ENCODE measurements around the gene RPL23.

The RPL23 gene

DNA sequence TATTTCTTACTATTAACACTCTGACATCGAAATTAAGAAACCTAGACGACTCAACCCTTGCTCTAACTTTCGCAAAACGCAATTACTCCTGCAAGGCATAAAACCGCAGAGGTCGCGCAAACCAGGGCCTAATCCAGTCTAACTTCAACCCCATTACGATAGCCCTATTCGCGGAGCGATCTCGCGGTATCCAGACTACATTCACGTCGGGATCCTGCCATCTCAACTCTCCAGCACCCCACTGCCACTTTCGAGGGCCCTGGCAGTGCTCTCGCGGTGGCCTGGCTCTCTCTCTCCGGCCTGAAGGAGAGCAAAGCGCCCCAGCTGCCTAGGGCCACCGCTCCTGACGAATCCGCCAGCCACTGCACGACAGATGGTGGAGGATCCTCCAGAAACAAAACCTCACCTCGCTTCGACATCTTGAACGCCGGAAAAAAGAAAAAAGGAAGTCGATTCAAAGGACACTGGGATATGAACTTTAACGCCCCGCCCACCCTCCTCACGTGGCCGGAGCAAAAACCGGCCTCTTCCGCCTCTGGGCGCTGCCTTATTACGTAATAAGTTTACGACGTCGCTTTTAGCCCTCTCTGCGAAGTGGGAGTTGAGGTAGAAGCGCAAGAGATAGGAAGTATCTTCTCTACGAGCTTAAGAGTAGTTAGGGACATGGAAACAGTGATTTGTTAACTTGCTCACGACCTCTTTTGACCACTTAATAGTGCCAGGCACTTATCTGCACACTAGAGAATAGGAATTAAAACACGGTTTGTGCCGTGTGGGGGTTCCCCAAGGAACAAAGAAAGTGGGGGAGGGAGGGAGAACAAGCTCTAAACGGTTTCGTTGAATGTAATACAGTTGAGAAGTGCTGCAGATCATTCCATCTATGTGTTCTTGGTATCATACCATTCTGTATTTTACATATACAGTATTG, at the start of gene RPL23:
Gene RPL23, minus strand, starts transcription at position 430 of the 928 bp plus-strand sequence. Its CDS starts 11 bp downstream, at position 419.
- DNase-seq: peak; percentile 95

DNA sequence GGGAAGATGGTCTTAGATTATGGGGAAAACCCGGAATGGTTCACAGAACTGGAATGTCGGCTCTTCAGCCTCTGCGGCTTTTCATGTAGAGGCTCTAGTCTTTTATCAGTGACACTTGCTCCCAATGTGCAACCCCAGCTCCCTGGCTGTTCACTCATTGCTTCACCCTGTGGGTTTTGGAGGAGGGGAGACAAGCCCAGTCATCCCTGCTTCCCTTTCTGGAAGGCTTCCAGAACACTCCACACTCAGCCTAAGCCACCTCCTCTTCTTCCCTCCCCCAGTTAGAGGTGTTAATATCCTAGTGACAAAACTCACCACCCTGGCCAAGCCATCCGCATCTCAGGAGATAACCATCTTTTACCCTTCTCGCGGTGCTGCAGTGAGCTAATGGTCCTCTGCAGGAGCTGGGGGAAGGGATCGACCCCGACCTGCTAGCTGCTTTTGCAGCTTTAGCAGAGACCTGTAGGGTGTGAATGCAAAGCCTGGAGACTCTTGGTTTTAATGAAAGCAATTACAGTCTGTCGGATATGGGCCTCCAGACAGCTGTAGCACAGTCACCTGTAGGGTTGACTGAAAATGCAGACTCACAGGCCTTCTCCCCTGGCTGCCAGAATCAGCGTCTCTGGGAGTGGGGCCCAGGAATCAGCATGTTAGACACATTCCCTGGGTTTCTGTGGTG, 47.6 kb upstream of the RPL23 start:
- DNase-seq: peak; percentile 38

DNA sequence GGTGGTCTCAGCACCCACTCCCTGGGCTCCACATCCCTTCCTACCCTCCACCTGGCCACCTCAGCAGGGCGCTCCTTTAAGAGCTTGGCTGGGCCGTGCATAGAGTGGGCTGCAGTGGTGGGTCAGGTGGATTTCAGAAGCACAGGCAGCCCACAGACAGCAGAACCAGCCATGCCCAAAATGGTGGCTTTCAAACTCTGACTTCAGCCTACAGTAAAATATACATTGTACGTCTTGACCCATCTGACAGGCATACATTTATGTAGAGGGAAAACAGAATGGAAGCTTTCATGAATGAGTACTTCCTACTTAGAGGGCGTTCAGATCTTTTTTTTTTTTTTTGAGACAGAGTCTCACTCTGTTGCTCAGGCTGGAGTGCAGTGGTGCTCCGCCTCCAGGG, 45.9 kb upstream of the RPL23 start:
- no peak for DNase-seq

DNA sequence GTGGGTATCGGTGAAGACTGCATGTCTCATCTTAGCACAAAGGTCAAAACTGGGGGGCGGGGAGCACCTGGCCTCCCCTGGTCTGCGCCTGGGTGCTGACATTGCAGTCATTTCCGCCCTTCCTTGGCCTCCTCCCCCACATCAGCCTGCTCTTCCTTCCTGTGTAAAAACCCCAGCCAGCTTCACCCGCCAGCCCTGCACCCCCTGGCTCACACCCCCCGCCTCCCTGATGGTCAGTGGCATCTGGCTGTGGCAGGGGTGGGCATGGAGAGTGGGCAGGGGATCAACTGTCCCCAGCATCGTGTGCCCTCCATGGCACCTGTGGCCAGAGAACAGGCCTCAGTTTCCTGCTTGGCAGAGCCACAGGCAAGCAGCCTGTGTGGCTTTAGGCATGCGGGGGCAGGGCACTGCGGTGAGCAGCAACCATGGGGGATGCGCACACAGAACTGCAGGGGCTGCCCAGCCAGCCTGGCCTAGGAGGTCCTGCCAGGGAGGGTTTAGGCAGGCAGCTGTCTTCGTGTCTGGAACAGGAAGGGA, 45.4 kb upstream of the RPL23 start:
- DNase-seq: peak; percentile 93

DNA sequence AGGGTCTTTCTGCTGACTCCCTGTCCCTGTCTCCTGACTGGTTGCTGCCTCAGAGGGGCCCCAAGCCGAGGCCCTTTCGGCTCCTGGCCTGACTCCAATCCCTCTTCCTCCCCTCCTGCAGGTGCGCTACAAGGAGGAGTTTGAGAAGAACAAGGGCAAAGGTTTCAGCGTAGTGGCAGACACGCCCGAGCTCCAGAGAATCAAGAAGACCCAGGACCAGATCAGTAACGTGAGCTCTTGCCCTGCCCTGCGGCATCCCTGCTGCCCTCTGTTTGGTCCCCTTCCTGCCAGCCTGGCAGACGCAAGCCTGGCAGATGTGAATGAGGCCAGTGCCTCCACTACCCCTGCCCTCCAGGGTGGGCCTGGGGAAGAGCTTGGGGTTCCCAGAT, 44.8 kb upstream of the RPL23 start:
- peak; percentile 51 for DNase-seq

DNA sequence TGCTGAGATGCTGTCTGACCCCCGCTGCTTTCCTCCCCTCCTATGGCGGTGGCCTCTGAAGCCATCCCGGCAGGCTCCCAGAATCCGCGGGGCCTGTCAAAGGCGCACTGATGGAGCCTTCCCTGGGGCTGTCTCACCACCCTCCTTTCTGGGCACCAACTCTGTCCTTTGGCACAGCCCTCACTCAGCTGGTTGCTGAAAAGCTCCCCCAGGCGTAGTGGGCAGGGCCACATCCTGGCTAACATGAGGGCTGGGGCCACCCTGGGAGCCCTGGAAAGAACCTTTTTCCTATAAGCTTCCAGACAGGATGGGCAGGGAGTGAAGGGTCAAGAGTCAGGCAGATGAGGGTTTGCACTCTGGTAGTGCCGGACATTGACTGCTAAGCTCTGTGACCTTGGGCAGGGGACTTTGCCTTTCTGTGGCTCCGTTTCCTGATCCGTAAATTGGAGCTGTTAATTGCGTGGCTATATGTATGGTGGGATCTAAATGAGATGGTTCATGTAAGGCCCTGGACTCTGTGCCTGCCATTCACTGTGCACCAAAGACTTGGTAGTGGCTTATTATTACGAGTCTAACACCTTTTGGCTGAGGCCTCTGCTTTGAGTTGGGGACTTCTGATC, 44.3 kb upstream of the RPL23 start:
- no peak for DNase-seq

DNA sequence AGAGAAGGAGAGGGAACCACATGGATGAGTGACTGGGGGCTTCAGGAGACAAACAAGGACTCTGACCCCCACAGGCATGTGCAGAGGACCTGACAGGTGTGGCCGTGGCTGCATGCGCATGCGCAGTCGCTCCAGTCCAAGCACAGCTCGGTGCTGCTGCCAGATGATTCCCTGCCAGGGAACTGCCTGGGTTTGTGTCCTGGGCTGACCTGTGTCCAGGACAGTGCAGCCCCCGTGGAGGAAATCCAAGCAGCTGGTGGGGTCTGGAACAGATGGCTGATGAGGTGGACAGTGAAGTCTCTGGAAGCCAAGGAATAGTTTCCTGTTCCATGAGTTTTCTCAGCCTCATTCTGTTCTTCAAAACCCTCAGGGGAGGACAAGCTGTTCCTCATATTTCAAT, 43.7 kb upstream of the RPL23 start:
- DNase-seq: no peak

DNA sequence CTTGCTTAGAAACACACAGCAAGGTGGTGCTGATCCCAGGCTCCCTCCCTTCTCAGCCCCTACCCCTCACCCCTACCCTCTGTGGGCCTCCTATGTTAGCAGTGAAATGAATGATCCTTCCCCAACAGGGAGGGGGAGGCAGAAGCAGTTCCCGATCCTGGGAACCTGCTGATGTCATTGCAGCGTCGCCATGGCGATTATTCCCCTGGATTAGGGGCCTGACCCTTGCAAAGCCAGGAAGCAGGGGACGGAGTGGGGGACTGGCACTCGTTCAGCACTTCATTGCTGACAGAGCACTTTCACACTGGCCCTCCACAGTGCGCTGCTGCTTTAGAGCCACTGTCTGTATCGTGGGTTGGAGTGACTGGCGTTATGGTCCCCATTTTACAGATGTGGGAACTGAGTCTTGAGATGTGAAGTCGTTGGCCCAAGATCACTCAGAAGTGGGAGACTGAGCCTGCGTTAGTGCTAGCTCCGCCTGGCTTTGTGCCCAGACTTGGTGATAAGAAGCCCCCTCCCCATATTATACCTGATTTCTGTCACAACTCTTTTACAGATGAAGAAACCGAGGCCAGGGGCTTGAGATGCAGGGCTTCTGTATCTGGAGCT, 42.9 kb upstream of the RPL23 start:
- DNase-seq: no peak

DNA sequence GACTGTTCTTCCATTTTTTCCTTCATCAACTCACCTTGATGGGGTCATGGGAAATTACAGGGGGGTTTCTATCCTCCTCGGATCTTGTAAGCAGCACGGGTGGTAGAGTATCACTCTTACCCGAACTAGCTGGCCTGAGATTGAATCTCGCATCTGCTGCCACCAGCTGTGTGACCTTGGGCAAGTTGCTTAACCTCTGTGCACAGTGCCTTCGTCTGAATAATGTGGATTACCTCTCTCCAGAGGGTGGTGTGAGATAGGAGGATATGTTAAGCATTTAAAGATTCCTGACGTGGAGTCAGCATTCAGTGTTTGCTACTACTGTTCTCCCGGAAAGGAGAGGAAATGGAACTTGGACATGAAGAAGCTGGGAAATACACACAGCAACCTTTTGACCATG, 40.8 kb upstream of the RPL23 start:
- DNase-seq: no peak

DNA sequence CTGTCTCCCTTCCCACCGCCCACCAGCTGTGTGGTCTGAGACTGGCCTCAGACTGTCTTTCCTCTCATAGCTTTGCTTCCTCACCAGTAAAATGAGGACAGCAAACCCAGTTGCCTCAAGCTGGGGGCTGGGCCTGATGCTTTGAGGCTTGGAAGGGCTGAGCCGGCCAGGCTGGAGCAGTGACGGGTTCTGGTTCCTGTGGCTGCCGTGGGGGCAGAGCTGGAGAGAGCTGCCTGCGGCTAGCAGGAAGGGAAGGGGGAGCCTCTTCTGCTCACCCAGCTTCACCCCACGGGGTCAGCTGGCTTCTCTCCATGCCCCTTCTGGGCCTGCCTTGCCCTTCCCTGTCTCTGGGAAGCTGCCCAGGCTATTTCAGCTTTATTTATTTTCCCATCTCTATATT, 40.1 kb upstream of the RPL23 start:
- DNase-seq: peak; percentile 51

DNA sequence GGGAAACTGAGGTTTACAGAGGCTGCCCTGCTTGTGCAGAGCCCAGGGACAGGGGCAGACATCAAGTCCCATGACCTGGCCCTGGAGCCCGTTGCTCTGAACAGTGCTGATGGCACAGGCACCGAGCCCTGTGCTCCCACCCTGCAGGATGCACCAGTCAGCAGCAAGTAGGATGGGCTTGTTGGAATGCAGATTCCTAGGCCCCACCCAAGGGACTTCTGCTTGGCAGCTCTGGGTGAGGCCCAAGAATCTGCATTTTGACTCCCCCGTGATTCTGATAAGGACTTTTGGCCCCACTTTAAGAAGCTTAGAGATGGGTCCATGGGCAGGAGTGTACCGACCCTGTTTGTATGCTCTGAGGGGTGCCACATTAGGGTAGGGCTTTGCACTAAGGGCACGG, 39.6 kb upstream of the RPL23 start:
- no peak for DNase-seq

DNA sequence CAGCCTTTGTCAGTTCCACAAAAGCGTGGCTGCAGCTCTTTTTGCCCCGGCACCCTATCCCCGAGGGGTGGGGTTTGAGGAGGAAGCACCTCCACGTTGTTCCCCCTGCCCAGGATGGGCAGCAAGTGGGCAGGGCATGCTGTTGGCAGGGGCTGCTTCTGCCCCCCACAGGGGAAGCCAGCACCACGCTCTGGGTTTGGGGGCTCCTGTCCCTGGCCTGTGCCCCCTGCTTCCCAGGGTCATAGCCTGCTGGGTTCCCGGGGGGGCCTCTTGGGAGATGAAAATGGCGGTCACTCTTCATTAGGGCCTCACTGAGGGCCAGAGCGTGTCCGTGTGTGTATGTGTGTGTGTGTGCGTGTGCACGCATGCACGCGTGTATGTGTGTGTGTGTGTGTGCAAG, 39.1 kb upstream of the RPL23 start:
- DNase-seq: no peak

DNA sequence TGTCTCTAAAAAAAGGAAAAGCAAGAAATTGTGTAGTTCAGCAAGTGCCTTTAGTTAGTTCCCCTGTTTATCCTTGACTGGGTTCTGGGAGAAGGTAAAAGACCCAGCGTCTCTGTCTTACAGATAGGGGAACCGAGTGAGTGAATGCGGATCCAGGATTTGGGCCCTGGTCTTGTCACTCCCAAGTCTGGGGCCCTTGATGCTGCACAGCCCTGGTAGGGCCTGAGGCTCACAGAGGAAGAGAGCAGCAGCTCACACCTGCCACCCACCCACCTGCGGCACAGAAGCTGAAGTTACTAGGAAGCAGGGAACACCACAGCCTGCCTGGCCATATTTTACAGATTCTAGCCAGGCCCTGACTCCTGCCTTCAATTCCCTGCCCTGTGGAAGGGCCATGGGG, 38.6 kb upstream of the RPL23 start:
- DNase-seq: no peak

DNA sequence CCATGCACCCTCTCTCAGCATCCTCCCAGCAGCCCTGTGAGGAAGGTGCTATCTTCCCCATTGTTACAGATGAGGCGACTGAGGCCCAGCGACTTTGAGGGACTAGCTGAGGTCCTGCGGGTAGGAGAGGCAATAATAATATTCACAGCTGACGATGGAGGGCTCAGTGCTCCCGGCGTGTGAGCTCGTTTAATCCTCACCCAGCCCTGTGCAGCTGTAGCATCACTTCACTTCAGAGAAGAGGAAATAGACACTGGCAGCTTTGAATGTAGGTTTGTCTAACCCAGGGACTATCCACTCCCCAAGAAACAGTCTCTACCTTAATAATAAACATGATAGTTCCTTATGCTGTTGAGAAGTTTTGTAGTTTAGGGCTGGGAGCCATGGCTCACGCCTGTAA, 37.9 kb upstream of the RPL23 start:
- DNase-seq: no peak

DNA sequence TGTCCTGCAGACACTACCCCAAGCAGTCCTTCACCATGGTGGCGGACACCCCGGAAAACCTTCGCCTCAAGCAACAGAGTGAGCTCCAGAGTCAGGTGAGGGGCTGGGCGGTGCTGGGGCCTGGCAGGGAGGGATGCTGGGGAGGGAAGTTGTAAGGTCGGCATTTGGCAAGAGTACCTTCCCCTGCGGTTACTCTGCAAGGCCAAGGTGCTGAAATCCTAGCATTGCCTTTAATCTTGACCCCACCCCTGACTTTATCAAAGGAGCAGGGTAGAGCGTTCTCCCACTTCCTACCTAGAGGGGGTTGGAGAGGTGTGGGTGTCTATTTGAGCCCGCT, 36.9 kb upstream of the RPL23 start:
- DNase-seq: no peak

DNA sequence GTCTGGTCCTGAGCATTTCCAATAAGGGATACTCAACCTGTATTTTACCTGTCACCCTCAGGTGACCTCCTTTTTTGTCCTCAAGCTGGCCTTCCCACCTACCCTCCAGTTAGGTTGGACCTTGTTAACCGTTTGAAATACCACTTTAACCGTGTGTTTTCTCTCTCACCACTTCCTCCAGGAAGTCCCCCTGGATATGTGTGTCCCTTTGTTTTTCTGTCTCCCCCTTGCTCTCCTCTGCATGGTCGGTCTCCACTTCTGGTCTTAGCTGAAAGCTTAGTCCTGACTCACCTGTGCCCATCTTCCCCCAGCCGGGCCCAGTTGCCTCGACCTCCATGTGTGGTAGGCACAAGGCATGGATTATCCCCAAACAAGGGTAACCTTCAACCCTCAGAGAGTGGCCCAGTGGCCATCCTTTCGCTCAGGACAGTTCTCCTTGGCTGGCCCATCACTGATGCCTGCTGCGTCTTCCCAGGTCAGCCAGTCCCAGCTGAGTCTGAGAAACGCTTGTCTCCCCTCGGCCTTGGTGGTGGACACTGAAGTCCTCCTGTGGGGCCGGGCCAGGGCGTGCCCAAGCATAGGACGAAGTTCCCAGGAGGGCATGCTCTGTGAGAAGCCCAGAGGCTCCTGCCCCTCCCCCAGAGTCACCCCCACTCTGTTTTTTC, 36.4 kb upstream of the RPL23 start:
- DNase-seq: no peak

DNA sequence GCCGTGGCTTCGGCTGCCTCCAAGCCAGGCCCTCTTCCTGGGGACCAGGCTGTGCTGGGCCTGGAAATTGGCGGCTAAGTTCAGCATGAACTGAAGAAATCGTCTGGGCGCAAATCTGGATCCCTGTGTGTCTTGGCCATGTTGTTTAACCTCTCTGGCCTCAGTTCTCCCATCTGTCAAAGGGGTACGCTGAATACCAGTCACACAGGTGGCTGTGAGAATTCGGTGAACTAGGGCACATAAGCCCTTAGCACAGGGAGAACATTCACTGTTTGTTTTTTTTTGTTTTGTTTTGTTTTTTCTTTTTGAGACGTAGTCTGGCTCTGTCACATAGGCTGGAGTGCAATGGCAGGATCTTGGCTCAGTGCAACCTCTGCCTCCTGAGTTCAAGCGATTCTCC, 35.3 kb upstream of the RPL23 start:
- DNase-seq: no peak

DNA sequence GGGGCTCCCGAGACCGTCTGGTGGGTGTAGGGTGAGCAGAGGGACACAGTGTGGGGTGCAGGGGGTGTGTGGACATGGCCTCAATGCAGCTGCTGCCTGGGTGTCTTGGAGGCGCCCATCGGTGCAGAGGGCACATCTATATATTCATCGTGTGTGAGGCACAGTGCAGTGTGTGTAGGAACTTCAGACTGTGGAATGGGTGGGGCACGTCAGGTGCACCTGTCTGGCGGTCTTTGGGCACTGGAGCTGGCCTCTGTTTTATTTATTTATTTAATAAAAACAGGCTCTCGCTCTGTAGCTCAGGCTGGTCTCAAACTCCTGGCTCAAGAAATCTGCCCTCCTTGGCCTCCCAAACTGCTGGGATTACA, 33.1 kb upstream of the RPL23 start:
- no peak for DNase-seq

DNA sequence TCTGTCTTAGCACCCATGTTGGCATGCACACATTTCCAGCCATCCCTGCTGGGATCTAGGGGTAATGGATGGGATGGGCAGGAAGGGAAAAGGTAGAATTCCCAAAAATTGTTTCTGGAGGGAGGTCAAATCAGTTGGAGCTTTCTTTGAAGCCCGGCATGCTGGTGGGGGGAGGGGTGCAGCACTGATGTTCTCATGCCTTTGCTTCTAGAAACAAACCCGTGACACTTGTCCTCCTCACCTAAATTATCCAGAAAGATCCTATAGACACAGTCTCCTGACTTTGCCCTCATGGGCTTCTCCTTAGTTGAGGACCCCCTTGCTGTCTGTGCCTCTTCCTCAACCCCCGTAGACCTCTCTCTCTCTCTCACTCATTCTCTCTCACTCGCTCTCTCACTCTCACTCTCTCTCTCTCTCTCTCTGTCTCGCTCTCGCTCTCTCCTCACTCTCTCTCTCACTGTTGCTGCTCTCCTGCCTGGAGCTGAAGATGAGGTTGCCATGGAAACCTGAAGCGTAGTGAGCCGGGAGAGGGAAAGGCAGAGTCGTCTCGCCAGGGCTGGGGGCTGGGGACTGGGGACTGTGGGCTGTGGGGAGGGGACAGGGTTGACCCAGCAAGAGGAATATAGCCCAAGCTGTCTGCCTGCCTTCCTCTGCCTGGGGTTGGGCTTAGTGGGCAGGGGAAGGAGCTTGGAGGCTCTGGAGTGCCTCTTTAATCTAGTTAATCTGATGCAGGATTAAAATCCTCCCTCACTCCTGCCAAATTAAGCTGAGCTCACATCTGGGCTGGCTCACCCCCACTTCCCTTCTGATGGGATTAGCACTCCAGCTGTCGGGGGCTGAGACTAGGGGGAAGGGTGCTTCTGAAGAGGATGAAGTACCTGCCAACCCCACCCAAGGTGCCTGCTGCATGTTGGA, 32.5 kb upstream of the RPL23 start:
- DNase-seq: no peak

DNA sequence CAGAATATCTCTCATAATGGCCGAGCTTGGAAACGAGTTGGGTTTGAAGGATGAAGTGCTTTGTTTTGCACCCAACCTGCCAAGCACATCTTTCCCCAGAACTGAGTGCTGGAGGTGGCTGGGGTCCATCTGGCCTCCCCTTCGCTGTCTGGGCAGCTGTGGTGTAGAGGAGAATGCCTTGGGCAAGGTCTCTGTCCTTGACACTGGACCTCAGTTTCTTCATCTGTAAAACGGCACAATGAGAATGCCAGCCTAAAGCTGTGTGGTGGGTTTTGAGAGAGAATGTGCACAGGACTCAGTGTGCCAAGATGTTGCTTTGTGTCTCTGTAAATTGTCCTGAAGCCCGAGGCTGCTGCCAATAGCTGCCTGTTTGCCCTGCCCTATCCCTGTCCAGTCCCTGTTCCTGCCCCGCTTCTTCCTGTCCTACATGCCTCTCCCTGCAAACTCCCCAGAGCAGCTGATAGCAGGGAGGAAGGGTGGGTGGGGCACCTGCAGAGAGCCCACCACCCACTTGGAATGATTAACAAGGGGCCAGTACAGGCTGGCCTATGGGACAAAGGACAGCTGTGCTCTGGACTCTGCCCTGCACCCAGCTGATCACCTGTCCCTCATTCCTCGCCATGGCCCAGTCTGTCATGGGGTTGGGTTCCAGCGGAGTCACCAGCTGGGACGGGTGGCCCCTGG, 31.7 kb upstream of the RPL23 start:
- DNase-seq: no peak
